ENCODE data around the gene FRS3.

GRCh38 chr6:41733360-41733706, 46.4 kb downstream of the FRS3 start:
- TF ChIP-seq CTCF (conservative IDR thresholded peaks at IDR 0.05; ENCODE audit: low read depth in 2 of 2) (no peak), EZH2 (IDR thresholded peaks at IDR 0.05; ENCODE audit: low read depth, unreplicated experiment) (no peak), JUNB (IDR thresholded peaks at IDR 0.05; ENCODE audit: unreplicated experiment) (no peak), ZNF114 (CRISPR knock-in tag; IDR thresholded peaks at IDR 0.05) (no peak), CREB1 (CRISPR knock-in tag; IDR thresholded peaks at IDR 0.05; ENCODE audit: low read depth) (no peak), EZH2phosphoT487 (IDR thresholded peaks at IDR 0.05; ENCODE audit: unreplicated experiment) (no peak), ETS1 (IDR thresholded peaks at IDR 0.05) (no peak), REST (IDR thresholded peaks at IDR 0.05; ENCODE audit: unreplicated experiment) (no peak), NANOG (IDR thresholded peaks at IDR 0.05; ENCODE audit: borderline replicate concordance) (no peak), POLR2AphosphoS5 (IDR thresholded peaks at IDR 0.05; ENCODE audit: low read depth) (no peak)

All from GM23338 (cell line).